Peyer's patch (tissue), 4 donors: ENCODE measurements around the gene PMEL. TPM values are rescaled to one million over a fixed set of nuclear protein-coding genes. Genes with fewer than 3 reads are reported as not detected.
"Not testable (repeated sequence)": the region's sequence is repeated elsewhere in the genome, so short reads cannot be mapped to it uniquely, and the experiment has no call there.

ENCODE experiments used
- DNase-seq, 3 donors: peaks; one replicate each; pipeline ENCODE4 v3.0.0-alpha.2; 2017 to 2019
- H3K27ac ChIP-seq, 4 donors: fragments of 200-600 bp; sonication (generic); one replicate each; pipeline ENCODE4 v1.5.1; 2016 to 2019
- H3K27me3 ChIP-seq, 2 donors: fragments of 200-600 bp; sonication (generic); one replicate each; pipeline ENCODE4 v1.5.1; 2019
- H3K36me3 ChIP-seq, 3 donors: fragments of 200-600 bp; sonication (generic); one replicate each; pipeline ENCODE4 v1.5.1; 2016 to 2019
- H3K4me1 ChIP-seq, 4 donors: fragments of 200-600 bp; sonication (generic); one replicate each; pipeline ENCODE4 v1.5.1; 2016 to 2019
- H3K4me3 ChIP-seq, 4 donors: fragments of 200-600 bp; sonication (generic); 1 replicate in 3 of 4; 2 replicates in 1 of 4; pipeline ENCODE4 v1.5.1; 2016 to 2019; ENCODE audit warnings: mild to moderate bottlenecking in 1 of 4
- H3K9me3 ChIP-seq, 4 donors: fragments of 200-600 bp; sonication (generic); one replicate each; pipeline ENCODE4 v1.5.1; 2016 to 2019; ENCODE audit warnings: mild to moderate bottlenecking in 1 of 4
- CTCF ChIP-seq, 6 experiments: fragments of 450-650 bp in 4 of 6; fragments of 200-600 bp in 2 of 6; sonication (generic) in 1 of 6; IDR thresholded peaks; one replicate each; pipeline ENCODE4 v1.5.1; 2017 to 2019; ENCODE audit warnings: antibody characterized with exemption in 6 of 6, mild to moderate bottlenecking in 3 of 6, moderate library complexity in 1 of 6
- POLR2A ChIP-seq, 2 donors: fragments of 450-650 bp; IDR thresholded peaks; one replicate each; pipeline ENCODE4 v1.5.1; 2017; ENCODE audit warnings: antibody characterized with exemption in 2 of 2, mild to moderate bottlenecking in 2 of 2, moderate library complexity in 2 of 2
- total RNA-seq, 4 donors: library from RNA; depleted of rRNA; stranded (reverse); fragments of >200 nt; gene quantifications; one replicate each; pipeline ENCODE4 v1.1.0, GENCODE V29; 2016

The PMEL gene
- total RNA-seq, 4 donors from 2014 or later: 2.5 to 10.0 (median 3.0) TPM

- no peaks in the 10 kb centered on the region for H3K9me3 ChIP-seq
- no peak overlapping the region for H3K27ac ChIP-seq
- no peak overlapping the region for H3K4me3 ChIP-seq
- H3K4me1 ChIP-seq: peaks cover 0 to 14% (median 2%) of the 10 kb centered on the region in 4 donors
- no peak for TF ChIP-seq CTCF (IDR thresholded peaks at IDR 0.05)
- TF ChIP-seq POLR2A (IDR thresholded peaks at IDR 0.05): no peak
- H3K36me3 ChIP-seq: peaks cover 0 to 20% (median 0%) of the 10 kb centered on the region in 3 donors
- no peaks in the 10 kb centered on the region for H3K27me3 ChIP-seq
- no peak for DNase-seq
These were observed 43.7 kb downstream of the PMEL start for GRCh38 chr12:55922126-55922525.

- not testable (repeated sequence) for H3K4me3 ChIP-seq, H3K9me3 ChIP-seq, DNase-seq, H3K27ac ChIP-seq, H3K27me3 ChIP-seq
- Histone ChIP-seq H3K36me3 (peaks cover 0 to 31% (median 0%) of the 10 kb centered on the region in 3 donors), H3K4me1 (peaks cover 0 to 14% (median 2%) of the 10 kb centered on the region in 4 donors)
These were observed 46.8 kb downstream of the PMEL start for GRCh38 chr12:55919032-55919431.

- TF ChIP-seq CTCF (IDR thresholded peaks at IDR 0.05): no peak
- no peak for TF ChIP-seq POLR2A (IDR thresholded peaks at IDR 0.05)
- H3K9me3 ChIP-seq: no peaks in the 10 kb centered on the region
- no peaks in the 10 kb centered on the region for H3K27me3 ChIP-seq
- H3K27ac ChIP-seq: no peak overlapping the region
- peaks cover 0 to 22% (median 0%) of the 10 kb centered on the region in 3 donors for H3K36me3 ChIP-seq
- peaks cover 0 to 14% (median 2%) of the 10 kb centered on the region in 4 donors for H3K4me1 ChIP-seq
- DNase-seq: no peak
- H3K4me3 ChIP-seq: no peak overlapping the region
These were observed 50.4 kb downstream of the PMEL start for GRCh38 chr12:55915482-55915859.

- DNase-seq: peak in 1 of 3 donors; percentile 14
- no peak overlapping the region for H3K4me3 ChIP-seq
- no peaks in the 10 kb centered on the region for H3K9me3 ChIP-seq
- H3K4me1 ChIP-seq: peaks cover 0 to 7% (median 2%) of the 10 kb centered on the region in 4 donors
- peaks cover 0 to 22% (median 0%) of the 10 kb centered on the region in 3 donors for H3K36me3 ChIP-seq
- H3K27me3 ChIP-seq: no peaks in the 10 kb centered on the region
- H3K27ac ChIP-seq: no peak overlapping the region
- TF ChIP-seq CTCF (IDR thresholded peaks at IDR 0.05): no peak
- TF ChIP-seq POLR2A (IDR thresholded peaks at IDR 0.05): no peak
These were observed 52.9 kb downstream of the PMEL start for GRCh38 chr12:55912908-55913307.

- no peak overlapping the region for H3K27ac ChIP-seq
- no peaks in the 10 kb centered on the region for H3K4me1 ChIP-seq
- H3K9me3 ChIP-seq: no peaks in the 10 kb centered on the region
- DNase-seq: no peak
- peaks cover 0 to 10% (median 0%) of the 10 kb centered on the region in 3 donors for H3K36me3 ChIP-seq
- TF ChIP-seq POLR2A (IDR thresholded peaks at IDR 0.05) (no peak), CTCF (IDR thresholded peaks at IDR 0.05) (no peak)
- no peaks in the 10 kb centered on the region for H3K27me3 ChIP-seq
- H3K4me3 ChIP-seq: no peak overlapping the region
These were observed 56.3 kb downstream of the PMEL start for GRCh38 chr12:55909513-55909884.

DNA sequence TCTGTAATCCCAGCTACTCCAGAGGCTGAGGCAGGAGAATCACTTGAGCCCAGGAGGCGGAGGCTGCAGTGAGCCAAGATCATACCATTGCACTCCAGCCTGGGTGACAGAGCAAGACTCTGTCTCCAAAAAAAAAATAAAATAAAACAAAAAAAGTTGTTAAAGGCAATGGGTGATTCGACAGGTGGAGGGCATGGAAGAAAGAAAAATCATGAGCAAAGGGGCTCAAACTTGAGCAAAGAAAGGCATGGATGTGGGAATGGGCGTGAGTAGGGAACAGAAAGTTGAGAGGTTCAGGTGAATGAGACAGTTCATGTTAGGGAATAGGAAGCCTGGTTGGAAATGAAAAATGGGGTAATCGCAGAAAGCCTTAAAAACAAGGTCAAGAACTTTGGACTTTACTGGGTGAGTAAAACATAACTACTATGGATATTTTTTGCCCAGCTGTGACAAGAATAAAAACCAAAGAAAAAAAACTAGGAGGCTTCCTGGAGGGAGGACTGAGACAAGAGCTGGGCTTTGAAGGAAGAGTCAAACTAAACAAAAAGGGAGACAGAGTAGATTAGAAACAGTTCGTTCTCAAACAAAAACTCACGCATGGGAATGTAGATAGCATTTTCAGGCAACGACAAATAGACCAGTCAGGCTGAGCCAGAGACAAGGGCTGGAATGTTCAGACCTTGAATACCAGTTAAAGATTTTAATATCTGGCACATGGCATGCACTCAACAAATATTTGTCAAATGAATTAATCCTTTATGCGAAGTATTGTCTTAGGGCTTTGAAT is 56.9 kb downstream of the PMEL start:
- Histone ChIP-seq H3K27ac (peak overlapping the region in 1 of 4 donors; percentile 2), H3K36me3 (peaks cover 0 to 9% (median 0%) of the 10 kb centered on the region in 3 donors), H3K4me3 (no peak overlapping the region), H3K27me3 (no peaks in the 10 kb centered on the region), H3K4me1 (no peaks in the 10 kb centered on the region), H3K9me3 (no peaks in the 10 kb centered on the region)
- DNase-seq: no peak
- no peak for TF ChIP-seq CTCF (IDR thresholded peaks at IDR 0.05)
- no peak for TF ChIP-seq POLR2A (IDR thresholded peaks at IDR 0.05)
